GM10248 (cell line): ENCODE results near the gene KLHL29.

ENCODE experiments used
- CTCF ChIA-PET: fragments of 300-600 bp; sonication (Branson Sonifier 250); formaldehyde crosslinking; extraction: SDS; loops from one replicate; lab custom pipeline; 2021; ENCODE audit warnings: antibody characterized with exemption; lab: Yijun Ruan, JAX
- POLR2A ChIA-PET: fragments of 350-650 bp; sonication (Branson Sonifier 250); formaldehyde crosslinking; extraction: SDS; loops from one replicate; lab custom pipeline; 2020; ENCODE audit warnings: antibody characterized with exemption; lab: Yijun Ruan, JAX
- DNase-seq: peaks from one replicate; pipeline ENCODE4 v3.0.0; 2012; ENCODE audit errors: extremely low spot score
- CTCF ChIP-seq: IDR thresholded peaks from 2 replicates; pipeline ENCODE4 v1.5.1; 2012; ENCODE audit warnings: mild to moderate bottlenecking, low read depth; ENCODE audit errors: extremely low read depth, missing control alignments, control extremely low read depth

The KLHL29 gene

DNA sequence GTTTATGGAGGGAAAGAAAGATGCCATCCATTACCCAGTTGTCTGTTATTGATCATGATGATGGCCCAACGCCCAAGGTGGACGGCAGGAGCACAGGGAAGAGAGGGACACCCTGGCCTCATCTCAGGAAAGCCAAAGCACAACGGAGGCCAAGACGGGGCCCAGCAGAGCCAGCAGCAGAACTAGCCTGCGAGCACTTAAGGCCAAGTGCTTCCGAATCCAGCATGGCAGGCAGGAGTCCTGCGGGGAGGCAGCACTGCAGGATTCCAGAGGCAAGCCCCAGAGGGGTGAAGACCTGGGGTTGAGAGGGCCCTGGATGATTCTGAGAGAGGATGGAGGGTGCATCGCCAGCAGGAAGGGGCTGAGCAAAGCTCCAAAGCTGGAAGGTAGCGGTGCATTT lies 28.3 kb upstream of the KLHL29 start:
- POLR2A ChIA-PET: no interaction called here
- no peak for DNase-seq
- CTCF ChIA-PET: no interaction called here
- TF ChIP-seq CTCF: no peak

DNA sequence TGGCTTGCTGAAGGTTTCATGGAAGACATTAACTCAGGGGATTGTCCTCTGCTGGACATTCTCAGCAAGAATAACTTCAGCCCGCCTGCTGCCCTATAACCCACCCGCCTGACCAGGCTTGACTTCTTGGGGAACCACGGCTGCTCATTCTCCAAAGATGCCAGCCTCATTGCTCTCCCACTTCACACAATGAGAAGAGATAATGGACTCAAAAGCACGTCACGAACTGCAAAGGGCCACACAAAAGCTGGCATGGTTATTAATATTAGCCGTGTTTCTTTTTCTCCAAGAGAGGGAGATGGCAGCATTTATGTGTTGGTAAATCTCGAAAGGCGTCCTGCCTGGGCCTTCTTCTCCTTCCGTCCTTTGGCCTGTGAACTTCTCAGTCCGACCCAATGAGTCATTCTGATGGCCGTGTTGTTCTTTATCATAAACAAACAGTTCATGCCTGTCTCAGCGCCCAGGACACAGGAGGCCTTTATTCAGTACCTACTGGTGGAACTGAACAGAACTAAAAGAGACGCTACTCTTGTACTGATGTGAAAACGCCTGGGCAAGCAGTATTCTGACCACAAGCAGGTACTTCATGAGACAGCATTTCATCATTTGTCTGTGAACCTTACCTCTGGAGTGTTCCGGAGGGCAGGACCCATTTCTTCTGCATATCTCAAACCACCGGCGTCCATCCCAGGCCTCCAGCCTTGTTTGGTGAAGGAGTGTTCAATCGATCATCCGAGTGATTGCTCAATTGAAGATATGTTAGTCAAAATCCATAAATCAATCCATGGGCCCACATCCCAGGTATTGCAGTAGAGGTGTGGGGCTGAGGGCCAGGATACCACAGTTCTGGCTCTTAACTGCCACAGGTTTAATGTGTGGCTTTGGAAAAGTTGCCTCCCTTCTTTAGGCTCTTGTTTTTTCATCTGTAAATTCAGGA lies 25.1 kb upstream of the KLHL29 start:
- CTCF ChIA-PET: interaction anchor here (1.7 kb wide), 1 partner anchor 9 kb away, joined by 4 read pairs; no protein-coding TSS in a partner anchor
- TF ChIP-seq CTCF: no peak
- DNase-seq: no peak
- POLR2A ChIA-PET: no interaction called here

DNA sequence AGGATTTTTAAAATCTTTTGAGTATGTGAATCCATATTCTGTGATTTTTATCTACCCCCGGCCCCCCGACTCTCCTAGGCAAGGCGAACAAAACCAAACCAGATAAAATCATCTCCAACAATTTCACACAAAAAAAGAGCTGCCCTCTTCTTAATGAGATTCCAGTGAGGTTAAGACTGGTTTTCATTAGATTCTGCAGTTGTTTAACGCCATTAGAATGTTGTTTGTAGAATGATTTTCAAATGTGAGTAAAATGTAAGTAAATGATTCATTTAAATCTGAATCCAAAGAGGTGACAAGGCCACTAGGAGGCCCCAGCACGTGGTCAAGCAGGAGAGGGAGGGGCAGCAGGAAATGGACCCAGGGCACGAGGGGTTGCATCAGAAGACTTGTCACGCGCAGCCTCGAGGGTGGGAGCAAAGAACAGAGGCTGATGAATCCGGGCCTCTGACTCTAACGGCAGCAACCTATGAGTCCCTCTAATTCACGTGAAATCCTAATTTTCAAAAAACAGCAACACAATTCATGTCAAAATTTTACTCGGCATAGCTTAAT lies 24.3 kb upstream of the KLHL29 start:
- POLR2A ChIA-PET: no interaction called here
- DNase-seq: no peak
- no peak for TF ChIP-seq CTCF
- CTCF ChIA-PET: interaction anchor here (1.2 to 1.7 kb wide), 2 partner anchors 10 to 45 kb away, joined by 3 to 4 read pairs; no protein-coding TSS in a partner anchor

GRCh38 chr2:23361152-23361551 lies 23.8 kb upstream of the KLHL29 start:
- no peak for TF ChIP-seq CTCF
- POLR2A ChIA-PET: no interaction called here
- CTCF ChIA-PET: interaction anchor here (1.2 kb wide), 1 partner anchor 45 kb away, joined by 3 read pairs; no protein-coding TSS in a partner anchor
- no peak for DNase-seq

DNA sequence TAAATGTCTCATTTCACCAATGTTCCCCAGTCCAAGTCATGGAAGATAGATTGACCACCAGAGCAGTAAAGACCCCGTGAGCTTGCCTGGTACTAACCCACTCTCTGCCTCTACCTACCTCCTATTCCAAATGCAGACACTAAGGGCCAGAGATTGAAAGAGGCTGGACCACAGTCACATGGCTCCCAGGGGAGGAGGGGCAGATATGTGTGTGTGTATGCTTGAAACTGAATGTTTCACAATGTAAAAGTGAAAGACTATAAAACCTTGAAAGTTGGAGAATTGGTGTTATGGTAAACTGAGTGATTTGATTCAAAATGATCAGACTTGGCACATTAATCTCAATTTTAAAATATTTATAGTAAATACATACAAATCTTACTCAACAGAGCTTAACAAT lies 21.7 kb upstream of the KLHL29 start:
- CTCF ChIA-PET: interaction anchor here (1.0 to 2.4 kb wide), 4 partner anchors 12 to 50 kb away, joined by 3 to 13 read pairs (median 6); no protein-coding TSS in a partner anchor
- no peak for DNase-seq
- POLR2A ChIA-PET: no interaction called here
- TF ChIP-seq CTCF: no peak

DNA sequence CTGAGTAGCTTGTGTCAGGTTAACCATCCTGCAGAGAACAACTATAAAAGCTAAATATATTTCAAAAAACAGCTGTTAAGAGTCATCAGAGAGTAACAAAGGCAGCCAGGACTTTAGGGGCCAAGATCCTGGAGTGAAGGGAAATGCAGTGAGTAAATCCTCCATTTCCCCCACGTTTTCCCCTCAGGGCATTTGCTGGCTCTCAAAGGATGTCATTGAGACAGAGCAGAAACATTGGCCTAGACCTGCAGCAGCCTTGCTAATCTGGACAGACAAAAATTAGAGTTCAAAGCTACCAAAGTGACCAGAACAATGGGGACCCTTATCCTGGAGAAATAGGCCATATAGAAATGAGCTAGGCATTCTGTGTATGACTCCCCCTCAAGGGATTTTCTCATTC lies 21.1 kb upstream of the KLHL29 start:
- DNase-seq: no peak
- ChIA-PET CTCF (interaction anchor here (1.0 to 2.4 kb wide), 4 partner anchors 11 to 51 kb away, joined by 3 to 13 read pairs (median 6); no protein-coding TSS in a partner anchor), POLR2A (no interaction called here)
- TF ChIP-seq CTCF: no peak
